HCT116 (cell line): ENCODE data around the gene MCTP2. TPM values are rescaled to one million over a fixed set of nuclear protein-coding genes. Genes with fewer than 3 reads are reported as not detected.

Source experiments
- ATAC-seq: fragments of 200-7000 bp; cut with Tn5 transposase; 2 replicates; pipeline ENCODE4 v1.9.1; 2020; ENCODE audit warnings: mild to moderate bottlenecking, moderate library complexity
- BruUV-seq: library from RNA; stranded (reverse); fragments of 400-500 nt; replicated peaks from 2 replicates; lab custom pipeline; 2021; lab: Mats Ljungman, UMichigan
- CTCF ChIA-PET: fragments of 300-600 bp; sonication (Branson Sonifier 250); formaldehyde crosslinking; loops from one replicate; lab custom pipeline; 2021; ENCODE audit warnings: antibody characterized with exemption; lab: Charles Lee
- POLR2A ChIA-PET: fragments of 300-600, 350-600 bp; sonication (Branson Sonifier 250); formaldehyde crosslinking; loops from one replicate; lab custom pipeline; 2021; ENCODE audit warnings: antibody characterized with exemption; lab: Charles Lee
- RAD21 ChIA-PET, 2 experiments: fragments of 300-600 bp; sonication (Branson Sonifier 250); formaldehyde crosslinking; loops; one replicate each; lab custom pipeline; 2023; ENCODE audit warnings: low total read pairs in 2 of 2; ENCODE audit not compliant: uncharacterized antibody in 2 of 2, unreplicated experiment in 2 of 2, low non-redundant PET in 1 of 2; lab: Charles Lee
- DNase-seq: peaks from one replicate; pipeline ENCODE4 v3.0.0-alpha.2; 2010; ENCODE audit warnings: low read depth, low spot score
- H2AFZ ChIP-seq: fragments of 200-600 bp; shearing (Covaris generic), sonication (generic); 2 replicates; pipeline ENCODE4 v1.6.1; 2017; ENCODE audit warnings: low read depth, mixed run types, mixed read lengths, antibody characterized with exemption, low read length; ENCODE audit not compliant: poor library complexity, severe bottlenecking
- H3K27ac ChIP-seq: 2 replicates; pipeline ENCODE4 v1.5.1; 2012; ENCODE audit warnings: low read depth, low read length
- H3K27me3 ChIP-seq: fragments of 200-600 bp; sonication (generic); 2 replicates; pipeline ENCODE4 v1.6.1; 2016; ENCODE audit warnings: mixed run types, low read length, mixed read lengths; ENCODE audit not compliant: insufficient read depth
- H3K36me3 ChIP-seq, 2 experiments: fragments of 200-500 bp in 1 of 2; fragments of 200-600 bp in 1 of 2; sonication (Bioruptor generic) in 1 of 2; sonication (generic) in 1 of 2; 2 replicates each; pipeline versions ENCODE4 v1.5.1 to v1.6.1; 2014 to 2016; ENCODE audit warnings: low read length in 2 of 2, inconsistent platforms in 1 of 2, mixed read lengths in 1 of 2, mixed run types in 1 of 2; ENCODE audit not compliant: insufficient read depth in 2 of 2, control insufficient read depth in 1 of 2
- H3K4me1 ChIP-seq, 2 experiments: fragments of 200-600 bp in 1 of 2; sonication (generic) in 1 of 2; 2 replicates each; pipeline versions ENCODE4 v1.5.1 to v1.6.1; 2012 to 2017; ENCODE audit warnings: low read length in 2 of 2, inconsistent platforms in 1 of 2, mild to moderate bottlenecking in 1 of 2, mixed read lengths in 1 of 2, mixed run types in 1 of 2, moderate library complexity in 1 of 2; ENCODE audit not compliant: insufficient read depth in 2 of 2, control insufficient read depth in 1 of 2
- H3K4me2 ChIP-seq: fragments of 200-600 bp; sonication (generic); 2 replicates; pipeline ENCODE4 v1.6.1; 2017; ENCODE audit warnings: mixed run types, low read length, mixed read lengths
- H3K4me3 ChIP-seq, 2 experiments: fragments of 200-600 bp in 1 of 2; sonication (generic) in 1 of 2; replicated peaks in 1 of 2; 2 replicates each; pipeline ENCODE4 v1.5.1; 2011 to 2016; ENCODE audit warnings: low read length in 2 of 2, control low read depth in 1 of 2, low read depth in 1 of 2, mild to moderate bottlenecking in 1 of 2, mixed read lengths in 1 of 2, mixed run types in 1 of 2
- H3K79me2 ChIP-seq: fragments of 200-600 bp; sonication (generic); 2 replicates; pipeline ENCODE4 v1.6.1; 2017; ENCODE audit warnings: mild to moderate bottlenecking, mixed run types, low read length, moderate library complexity, mixed read lengths; ENCODE audit not compliant: insufficient read depth
- H3K9ac ChIP-seq: fragments of 200-600 bp; sonication (generic); 2 replicates; pipeline ENCODE4 v1.6.1; 2016; ENCODE audit warnings: low read length, mixed read lengths
- H3K9me2 ChIP-seq: fragments of 200-600 bp; sonication (generic), shearing (Covaris generic); 2 replicates; pipeline ENCODE4 v1.6.1; 2017; ENCODE audit warnings: mixed run types, mild to moderate bottlenecking, moderate library complexity; ENCODE audit not compliant: insufficient read depth
- H3K9me3 ChIP-seq, 2 experiments: fragments of 200-500 bp in 1 of 2; fragments of 200-600 bp in 1 of 2; sonication (Bioruptor generic) in 1 of 2; sonication (generic) in 1 of 2; 2 replicates each; pipeline ENCODE4 v1.6.1; 2014 to 2017; ENCODE audit warnings: low read length in 2 of 2, mixed read lengths in 2 of 2, inconsistent platforms in 1 of 2, low read depth in 1 of 2, mild to moderate bottlenecking in 1 of 2, mixed run types in 1 of 2, moderate library complexity in 1 of 2; ENCODE audit not compliant: control insufficient read depth in 1 of 2, insufficient read depth in 1 of 2
- H4K20me1 ChIP-seq: fragments of 200-600 bp; sonication (generic), shearing (Covaris generic); 2 replicates; pipeline ENCODE4 v1.6.1; 2017; ENCODE audit warnings: mixed run types, mild to moderate bottlenecking, moderate library complexity; ENCODE audit not compliant: insufficient read depth
- CEBPB ChIP-seq: IDR thresholded peaks from 2 replicates; pipeline ENCODE4 v1.6.1; 2012; ENCODE audit warnings: low read depth
- RAD21 ChIP-seq: IDR thresholded peaks from 2 replicates; pipeline ENCODE4 v1.6.1; 2012; ENCODE audit warnings: low read depth, mild to moderate bottlenecking
- SRF ChIP-seq: IDR thresholded peaks from 2 replicates; pipeline ENCODE4 v1.6.1; 2012; ENCODE audit warnings: low read depth
- TCF7L2 ChIP-seq: IDR thresholded peaks from 2 replicates; pipeline ENCODE4 v1.7.0; 2011; ENCODE audit warnings: borderline replicate concordance, inconsistent platforms; ENCODE audit not compliant: insufficient read depth, insufficient read length; ENCODE audit errors: extremely low read depth
- YY1 ChIP-seq: IDR thresholded peaks from 2 replicates; pipeline ENCODE4 v1.6.1; 2011; ENCODE audit warnings: low read length, low read depth, moderate library complexity, mild to moderate bottlenecking; ENCODE audit not compliant: insufficient replicate concordance; ENCODE audit errors: extremely low read depth
- intact Hi-C: fragments of 100-400 bp; cut with micrococcal nuclease; formaldehyde crosslinking; loops from 2 replicates; pipeline ENCODE4 v1.10.0; 2022
- total RNA-seq: library from RNA; stranded (reverse); gene quantifications from one replicate; pipeline ENCODE4 v1.2.1, GENCODE V29; 2021; ENCODE audit not compliant: unreplicated experiment
- TF ChIP-seq, protein P1 (sequence below): IDR thresholded peaks from 2 replicates; pipeline ENCODE4 v1.6.1; 2012
- TF ChIP-seq, protein P2 (sequence below): IDR thresholded peaks from 2 replicates; pipeline ENCODE4 v1.6.1; 2012
- TF ChIP-seq, protein P3 (sequence below): IDR thresholded peaks from 2 replicates; pipeline ENCODE4 v1.6.1; 2011; ENCODE audit warnings: mild to moderate bottlenecking, low read length, moderate library complexity; ENCODE audit not compliant: insufficient replicate concordance; ENCODE audit errors: extremely low read depth
- TF ChIP-seq, protein P4 (sequence below), 3 experiments: fragments of 200-600 bp in 1 of 3; sonication (generic) in 1 of 3; IDR thresholded peaks in 2 of 3; conservative IDR thresholded peaks in 1 of 3; 2 replicates each; pipeline ENCODE4 v1.5.1; 2012 to 2017; ENCODE audit warnings: low read depth in 2 of 3, low read length in 2 of 3, antibody characterized with exemption in 1 of 3, borderline replicate concordance in 1 of 3, control low read depth in 1 of 3, mild to moderate bottlenecking in 1 of 3, mixed read lengths in 1 of 3, mixed run types in 1 of 3, moderate library complexity in 1 of 3; ENCODE audit not compliant: insufficient read depth in 1 of 3

MCTP2 gene
- total RNA-seq, 1 experiment from 2014 or later: 12.9 TPM

DNA sequence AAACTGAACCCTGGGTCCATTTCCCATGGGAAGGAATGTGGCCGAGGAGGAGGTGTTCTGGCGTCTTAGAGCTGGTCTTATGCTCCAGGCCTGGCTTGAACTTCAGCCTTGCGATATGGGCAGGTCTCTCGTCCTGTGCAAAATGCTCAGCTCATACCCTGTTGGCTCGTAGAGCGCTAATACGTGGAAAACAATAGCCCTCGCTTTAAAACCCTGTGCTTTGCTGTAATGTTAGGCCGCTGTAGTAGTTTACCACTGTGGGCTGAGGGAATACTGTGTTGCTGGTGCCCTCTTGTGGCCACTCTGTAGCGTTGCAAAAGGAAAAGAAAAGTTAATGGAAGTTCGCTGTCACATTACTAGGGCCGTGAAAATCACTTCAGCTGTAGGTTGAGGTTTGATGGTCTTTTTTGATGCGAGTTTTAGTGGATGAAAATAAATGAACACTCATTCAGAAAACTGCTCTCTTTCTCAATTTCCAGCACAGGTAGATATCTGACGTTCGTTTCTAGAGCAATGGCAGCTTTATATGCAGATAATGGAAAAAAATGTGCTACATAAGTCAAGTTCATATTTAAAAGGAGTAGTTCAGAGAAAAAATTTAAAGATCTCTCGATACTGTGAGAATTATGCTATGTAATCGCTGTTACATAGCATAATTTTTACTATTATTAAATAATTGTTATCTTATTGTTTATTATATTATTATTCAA lies 92.9 kb downstream of the MCTP2 start:
- H3K9ac ChIP-seq: no peak overlapping the region

More for the DNA sequence above, 92.9 kb downstream of the MCTP2 start:
- Histone ChIP-seq H3K36me3 (no peaks in the 10 kb centered on the region), H3K9me2 (no peaks in the 10 kb centered on the region), H4K20me1 (no peaks in the 10 kb centered on the region), H3K4me2 (no peak overlapping the region; the same call in 1 of the 2 replicates), H3K9me3 (no peaks in the 10 kb centered on the region), H3K4me1 (no peaks in the 10 kb centered on the region; a peak in 1 of 4 replicates), H3K27me3 (no peaks in the 10 kb centered on the region), H3K27ac (no peak overlapping the region), H3K79me2 (no peaks in the 10 kb centered on the region), H2AFZ (no peak overlapping the region), H3K4me3 (no peak overlapping the region)
- CTCF ChIA-PET: interaction anchor here (0.8 to 5.0 kb wide), 8 partner anchors 10 to 327 kb away, joined by 3 to 60 read pairs (median 4); no protein-coding TSS in a partner anchor
- intact Hi-C loops: loop anchor here (1.0 to 5.0 kb wide), 2 partner anchors 160 to 1292 kb away; no protein-coding TSS in a partner anchor
- RAD21 ChIA-PET: interaction anchor here in 1 of 2 experiments (0.7 to 2.3 kb wide), 2 partner anchors 160 to 349 kb away, joined by 3 to 12 read pairs; no protein-coding TSS in a partner anchor
- peak; percentile 15 for DNase-seq
- POLR2A ChIA-PET: no interaction called here
- peak; percentile 93 for ATAC-seq
- no TSS peak for BruUV-seq
- TF ChIP-seq SRF (no peak), TCF7L2 (no peak), YY1 (no peak), CEBPB (no peak), RAD21 (peak; percentile 87)
- TF ChIP-seq, protein P1, sequence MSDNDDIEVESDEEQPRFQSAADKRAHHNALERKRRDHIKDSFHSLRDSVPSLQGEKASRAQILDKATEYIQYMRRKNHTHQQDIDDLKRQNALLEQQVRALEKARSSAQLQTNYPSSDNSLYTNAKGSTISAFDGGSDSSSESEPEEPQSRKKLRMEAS: no peak
- TF ChIP-seq, protein P2, sequence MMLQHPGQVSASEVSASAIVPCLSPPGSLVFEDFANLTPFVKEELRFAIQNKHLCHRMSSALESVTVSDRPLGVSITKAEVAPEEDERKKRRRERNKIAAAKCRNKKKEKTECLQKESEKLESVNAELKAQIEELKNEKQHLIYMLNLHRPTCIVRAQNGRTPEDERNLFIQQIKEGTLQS: no peak
- TF ChIP-seq, protein P3, sequence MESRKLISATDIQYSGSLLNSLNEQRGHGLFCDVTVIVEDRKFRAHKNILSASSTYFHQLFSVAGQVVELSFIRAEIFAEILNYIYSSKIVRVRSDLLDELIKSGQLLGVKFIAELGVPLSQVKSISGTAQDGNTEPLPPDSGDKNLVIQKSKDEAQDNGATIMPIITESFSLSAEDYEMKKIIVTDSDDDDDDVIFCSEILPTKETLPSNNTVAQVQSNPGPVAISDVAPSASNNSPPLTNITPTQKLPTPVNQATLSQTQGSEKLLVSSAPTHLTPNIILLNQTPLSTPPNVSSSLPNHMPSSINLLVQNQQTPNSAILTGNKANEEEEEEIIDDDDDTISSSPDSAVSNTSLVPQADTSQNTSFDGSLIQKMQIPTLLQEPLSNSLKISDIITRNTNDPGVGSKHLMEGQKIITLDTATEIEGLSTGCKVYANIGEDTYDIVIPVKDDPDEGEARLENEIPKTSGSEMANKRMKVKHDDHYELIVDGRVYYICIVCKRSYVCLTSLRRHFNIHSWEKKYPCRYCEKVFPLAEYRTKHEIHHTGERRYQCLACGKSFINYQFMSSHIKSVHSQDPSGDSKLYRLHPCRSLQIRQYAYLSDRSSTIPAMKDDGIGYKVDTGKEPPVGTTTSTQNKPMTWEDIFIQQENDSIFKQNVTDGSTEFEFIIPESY: no peak
- TF ChIP-seq, protein P4, sequence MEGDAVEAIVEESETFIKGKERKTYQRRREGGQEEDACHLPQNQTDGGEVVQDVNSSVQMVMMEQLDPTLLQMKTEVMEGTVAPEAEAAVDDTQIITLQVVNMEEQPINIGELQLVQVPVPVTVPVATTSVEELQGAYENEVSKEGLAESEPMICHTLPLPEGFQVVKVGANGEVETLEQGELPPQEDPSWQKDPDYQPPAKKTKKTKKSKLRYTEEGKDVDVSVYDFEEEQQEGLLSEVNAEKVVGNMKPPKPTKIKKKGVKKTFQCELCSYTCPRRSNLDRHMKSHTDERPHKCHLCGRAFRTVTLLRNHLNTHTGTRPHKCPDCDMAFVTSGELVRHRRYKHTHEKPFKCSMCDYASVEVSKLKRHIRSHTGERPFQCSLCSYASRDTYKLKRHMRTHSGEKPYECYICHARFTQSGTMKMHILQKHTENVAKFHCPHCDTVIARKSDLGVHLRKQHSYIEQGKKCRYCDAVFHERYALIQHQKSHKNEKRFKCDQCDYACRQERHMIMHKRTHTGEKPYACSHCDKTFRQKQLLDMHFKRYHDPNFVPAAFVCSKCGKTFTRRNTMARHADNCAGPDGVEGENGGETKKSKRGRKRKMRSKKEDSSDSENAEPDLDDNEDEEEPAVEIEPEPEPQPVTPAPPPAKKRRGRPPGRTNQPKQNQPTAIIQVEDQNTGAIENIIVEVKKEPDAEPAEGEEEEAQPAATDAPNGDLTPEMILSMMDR (IDR thresholded peaks at IDR 0.05 in 2 of 3, conservative IDR thresholded peaks at IDR 0.05 in 1 of 3; ENCODE audit: borderline replicate concordance in 1 of 3, insufficient read depth in 1 of 3, low read depth in 2 of 3, low read length in 2 of 3): peak; percentile 80 to 95 (median 85)
